ENCODE results near the gene CXCL3. TPM values are rescaled to one million over a fixed set of nuclear protein-coding genes. Genes with fewer than 3 reads are reported as not detected.

The CXCL3 gene
- total RNA-seq, 1 donor from 2014 or later: not detected

GRCh38 chr4:74055498-74055897, 17.0 kb upstream of the CXCL3 start:
- ChIA-PET CTCF (no interaction called here), POLR2A (interaction anchor here (0.6 kb wide), 1 partner anchor 198 kb away, joined by 4 read pairs; no protein-coding TSS in a partner anchor)
- Mint-ChIP-seq H3K4me1 (no peaks in the 10 kb centered on the region), H3K36me3 (ENCODE audit: low read depth) (no peaks in the 10 kb centered on the region), H3K4me3 (no peak overlapping the region), H3K9me3 (peaks cover 5% of the 10 kb centered on the region), H3K27ac (no peak overlapping the region), H3K27me3 (peaks cover 11% of the 10 kb centered on the region)
- DNase-seq: no peak
- TF ChIP-seq, protein P1, sequence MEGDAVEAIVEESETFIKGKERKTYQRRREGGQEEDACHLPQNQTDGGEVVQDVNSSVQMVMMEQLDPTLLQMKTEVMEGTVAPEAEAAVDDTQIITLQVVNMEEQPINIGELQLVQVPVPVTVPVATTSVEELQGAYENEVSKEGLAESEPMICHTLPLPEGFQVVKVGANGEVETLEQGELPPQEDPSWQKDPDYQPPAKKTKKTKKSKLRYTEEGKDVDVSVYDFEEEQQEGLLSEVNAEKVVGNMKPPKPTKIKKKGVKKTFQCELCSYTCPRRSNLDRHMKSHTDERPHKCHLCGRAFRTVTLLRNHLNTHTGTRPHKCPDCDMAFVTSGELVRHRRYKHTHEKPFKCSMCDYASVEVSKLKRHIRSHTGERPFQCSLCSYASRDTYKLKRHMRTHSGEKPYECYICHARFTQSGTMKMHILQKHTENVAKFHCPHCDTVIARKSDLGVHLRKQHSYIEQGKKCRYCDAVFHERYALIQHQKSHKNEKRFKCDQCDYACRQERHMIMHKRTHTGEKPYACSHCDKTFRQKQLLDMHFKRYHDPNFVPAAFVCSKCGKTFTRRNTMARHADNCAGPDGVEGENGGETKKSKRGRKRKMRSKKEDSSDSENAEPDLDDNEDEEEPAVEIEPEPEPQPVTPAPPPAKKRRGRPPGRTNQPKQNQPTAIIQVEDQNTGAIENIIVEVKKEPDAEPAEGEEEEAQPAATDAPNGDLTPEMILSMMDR (IDR thresholded peaks at IDR 0.05): no peak
- no peak for ATAC-seq (ENCODE audit: low read depth)
- intact Hi-C loops (cut with micrococcal nuclease): no loop called here

GRCh38 chr4:74055096-74055495, 16.6 kb upstream of the CXCL3 start:
- Mint-ChIP-seq H3K27me3 (peaks cover 11% of the 10 kb centered on the region), H3K4me1 (no peaks in the 10 kb centered on the region), H3K27ac (no peak overlapping the region), H3K4me3 (no peak overlapping the region), H3K9me3 (peaks cover 5% of the 10 kb centered on the region), H3K36me3 (ENCODE audit: low read depth) (no peaks in the 10 kb centered on the region)
- no peak for ATAC-seq (ENCODE audit: low read depth)
- intact Hi-C loops (cut with micrococcal nuclease): no loop called here
- ChIA-PET POLR2A (interaction anchor here (0.6 kb wide), 1 partner anchor 198 kb away, joined by 4 read pairs; no protein-coding TSS in a partner anchor), CTCF (no interaction called here)
- TF ChIP-seq, protein P1 (IDR thresholded peaks at IDR 0.05): no peak
- DNase-seq: no peak

GRCh38 chr4:74054483-74055047, 16.1 kb upstream of the CXCL3 start:
- CTCF ChIA-PET: no interaction called here
- Mint-ChIP-seq H3K36me3 (ENCODE audit: low read depth) (no peaks in the 10 kb centered on the region), H3K9me3 (peaks cover 5% of the 10 kb centered on the region), H3K27ac (no peak overlapping the region), H3K27me3 (peaks cover 11% of the 10 kb centered on the region), H3K4me1 (no peaks in the 10 kb centered on the region), H3K4me3 (no peak overlapping the region)
- TF ChIP-seq, protein P1 (IDR thresholded peaks at IDR 0.05): no peak
- intact Hi-C loops (cut with micrococcal nuclease): no loop called here
- DNase-seq: no peak
- no peak for ATAC-seq (ENCODE audit: low read depth)
- POLR2A ChIA-PET: interaction anchor here (0.6 kb wide), 1 partner anchor 199 kb away, joined by 4 read pairs; no protein-coding TSS in a partner anchor

- Mint-ChIP-seq H3K27me3 (peaks cover 12% of the 10 kb centered on the region), H3K27ac (no peak overlapping the region), H3K9me3 (peaks cover 20% of the 10 kb centered on the region), H3K36me3 (ENCODE audit: low read depth) (no peaks in the 10 kb centered on the region), H3K4me3 (no peak overlapping the region), H3K4me1 (no peaks in the 10 kb centered on the region)
- ChIA-PET POLR2A (no interaction called here), CTCF (no interaction called here)
- DNase-seq: no peak
- intact Hi-C loops (cut with micrococcal nuclease): no loop called here
- ATAC-seq (ENCODE audit: low read depth): no peak
- TF ChIP-seq, protein P1 (IDR thresholded peaks at IDR 0.05): no peak
These were observed 8.7 kb upstream of the CXCL3 start for GRCh38 chr4:74047152-74047551.

DNA sequence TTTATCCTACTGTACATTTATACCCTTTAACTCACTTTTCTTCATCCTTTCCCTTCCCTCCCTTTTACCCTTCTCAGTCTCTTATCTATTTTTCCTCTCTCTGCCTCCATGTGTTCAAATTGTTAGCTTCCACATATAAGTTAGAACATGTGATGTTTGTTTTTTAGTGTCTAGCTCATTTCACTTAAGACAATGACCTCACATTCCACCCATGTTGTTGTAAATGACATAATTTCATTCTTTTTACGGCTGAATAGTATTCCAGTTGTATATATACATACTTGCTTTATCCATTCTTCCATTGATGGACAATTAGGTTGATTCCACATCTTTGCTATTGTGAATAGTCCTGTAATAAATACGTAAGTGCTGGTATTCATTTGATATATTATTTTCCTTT, 7.3 kb upstream of the CXCL3 start:
- H3K9me3 Mint-ChIP-seq: peaks cover 15% of the 10 kb centered on the region
- intact Hi-C loops (cut with micrococcal nuclease): no loop called here
- ChIA-PET CTCF (no interaction called here), POLR2A (no interaction called here)
- TF ChIP-seq, protein P1 (IDR thresholded peaks at IDR 0.05): no peak
- H3K36me3 Mint-ChIP-seq (ENCODE audit: low read depth): no peaks in the 10 kb centered on the region
- no peak overlapping the region for H3K4me3 Mint-ChIP-seq
- no peak overlapping the region for H3K27ac Mint-ChIP-seq
- no peak for ATAC-seq (ENCODE audit: low read depth)
- H3K27me3 Mint-ChIP-seq: peaks cover 16% of the 10 kb centered on the region
- DNase-seq: no peak
- H3K4me1 Mint-ChIP-seq: no peaks in the 10 kb centered on the region

All from activated B cell treated with CpG ODN at 0.5 μM for 24 hours (primary cell).